Stimulated activated CD4-positive, alpha-beta T cell treated with anti-CD3 and anti-CD28 coated beads, Interleukin-2, amount 100 ng/mL, for 48 hours (primary cell): ENCODE results near the gene LMOD1.
"Not testable (repeated sequence)": the region's sequence is repeated elsewhere in the genome, so short reads cannot be mapped to it uniquely, and the experiment has no call there.

Source experiments
- DNase-seq, 2 donors: peaks; one replicate each; pipeline ENCODE4 v3.0.0-alpha.2; 2020

The LMOD1 gene

DNA sequence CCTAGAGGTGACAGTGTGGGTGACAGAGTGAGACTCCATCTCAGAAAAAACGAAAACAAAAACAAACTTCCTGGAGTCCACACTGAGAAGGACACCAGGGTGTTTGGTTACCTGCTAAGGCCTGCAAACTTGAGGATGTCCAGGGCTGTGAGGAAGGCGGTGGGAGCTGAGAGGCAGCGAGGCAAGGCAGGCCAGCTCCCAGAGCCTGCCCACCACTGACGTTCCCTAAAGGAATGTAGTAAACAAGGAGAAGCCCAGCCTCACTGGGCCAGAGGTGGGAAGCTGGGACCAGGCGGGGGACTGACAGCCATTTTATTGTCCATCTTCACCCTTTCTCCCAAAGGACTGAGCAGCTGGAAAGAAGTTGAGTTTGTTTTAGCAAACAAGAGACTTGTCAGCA is 33.5 kb downstream of the LMOD1 start:
- DNase-seq: no peak

DNA sequence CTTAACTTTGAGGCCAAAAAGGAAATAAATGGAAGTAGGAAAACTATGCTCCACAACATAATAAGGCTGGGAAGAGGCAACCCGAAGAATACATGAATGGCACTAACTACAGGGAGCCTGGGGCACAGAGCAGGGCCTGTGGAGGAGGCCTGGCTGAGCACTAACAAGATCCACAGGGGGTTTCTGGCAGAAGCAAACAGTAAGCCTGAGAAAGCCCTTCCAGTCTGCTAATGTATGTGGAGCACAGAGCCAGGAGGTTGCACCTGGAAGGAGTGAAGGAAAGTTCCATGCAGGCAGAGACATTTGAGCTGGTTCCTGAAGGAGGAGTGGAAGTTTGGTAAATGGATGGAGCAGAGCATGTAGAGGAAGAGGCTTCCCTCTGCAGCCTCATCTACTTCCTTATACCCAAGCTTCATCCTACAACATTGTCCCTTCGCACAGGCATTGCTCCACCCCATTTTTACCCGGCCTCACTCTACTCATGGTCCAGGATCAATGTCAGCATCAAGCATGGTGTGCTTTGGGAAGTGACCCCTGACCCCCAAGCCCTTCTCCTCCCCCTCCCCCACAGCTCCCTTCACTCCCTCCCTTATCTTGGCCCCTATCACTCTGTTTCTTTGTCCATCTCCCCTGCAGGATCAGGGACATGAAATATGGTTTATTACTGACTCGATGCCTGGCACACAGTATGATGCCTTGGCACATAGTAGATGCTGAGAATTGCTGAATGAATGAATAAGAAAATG is 34.3 kb downstream of the LMOD1 start:
- DNase-seq: no peak

DNA sequence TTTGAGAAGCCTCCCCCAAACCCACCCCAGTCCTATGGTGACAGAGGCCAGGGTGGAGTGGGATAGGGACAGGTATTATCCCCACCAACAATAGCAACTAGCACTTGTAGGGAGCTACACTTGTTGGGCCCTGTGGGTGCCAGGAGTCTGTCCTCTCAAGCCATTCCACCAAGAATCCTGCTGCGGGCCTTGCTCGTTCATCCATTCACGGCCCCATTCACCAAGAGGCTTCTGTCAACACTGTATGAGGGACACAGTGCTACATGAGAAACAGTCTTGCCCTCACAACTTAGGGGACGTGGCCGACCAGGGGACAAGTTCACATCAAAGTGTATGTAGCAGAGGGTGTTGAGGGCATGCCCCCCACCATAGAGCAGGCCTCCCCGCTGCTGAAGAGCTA is 38.7 kb downstream of the LMOD1 start:
- no peak for DNase-seq

DNA sequence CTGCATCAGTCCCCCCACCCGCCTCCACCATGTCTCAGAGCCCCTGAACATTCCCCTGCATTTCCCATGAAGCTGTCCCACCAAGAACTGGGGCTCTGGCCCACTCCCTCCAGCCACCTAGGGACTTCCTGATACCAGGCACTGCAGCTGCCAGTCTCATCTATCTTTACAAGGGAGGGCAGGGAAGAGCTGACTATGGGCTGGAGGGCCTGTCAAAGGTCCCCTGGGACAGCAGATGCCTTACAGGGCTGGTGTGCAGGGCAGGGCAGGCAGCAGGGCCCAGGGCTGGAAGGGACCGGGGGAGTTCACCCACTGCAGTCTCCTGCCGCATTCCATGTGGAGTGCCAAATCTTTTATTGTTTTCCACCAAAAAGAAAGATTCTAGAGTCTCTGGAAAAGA is 40.0 kb downstream of the LMOD1 start:
- no peak for DNase-seq

DNA sequence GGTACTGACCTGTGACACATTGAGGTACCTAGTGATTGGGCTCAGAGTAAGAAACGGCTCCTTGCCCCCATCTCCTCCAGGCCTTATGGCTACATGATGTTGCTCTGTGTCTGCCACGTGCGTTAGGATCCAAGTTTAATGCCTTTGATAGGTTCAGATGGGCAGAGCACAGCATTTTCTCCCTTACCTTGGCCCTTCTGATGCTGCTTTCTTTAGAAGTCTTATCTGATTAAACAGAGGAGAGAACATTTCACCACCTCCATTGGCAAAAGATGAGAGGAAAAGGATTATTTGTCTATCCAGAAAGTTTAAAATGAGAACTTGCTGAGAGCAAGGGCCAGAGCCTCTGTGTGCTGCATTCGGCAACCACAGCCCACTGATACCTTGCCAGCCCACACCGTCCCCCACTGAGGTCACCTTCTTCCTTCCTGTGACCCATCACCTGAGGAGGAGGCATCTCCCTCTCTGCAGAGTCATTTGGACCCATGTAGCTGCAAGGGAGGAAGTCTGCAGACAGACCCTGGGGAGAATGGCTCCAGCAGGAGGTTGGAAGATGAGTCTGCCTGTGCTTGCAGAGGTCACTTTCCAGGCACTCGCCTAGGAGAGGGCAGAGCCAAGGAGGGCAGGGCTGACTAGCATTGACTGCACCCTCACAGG is 41.0 kb downstream of the LMOD1 start:
- no peak for DNase-seq

DNA sequence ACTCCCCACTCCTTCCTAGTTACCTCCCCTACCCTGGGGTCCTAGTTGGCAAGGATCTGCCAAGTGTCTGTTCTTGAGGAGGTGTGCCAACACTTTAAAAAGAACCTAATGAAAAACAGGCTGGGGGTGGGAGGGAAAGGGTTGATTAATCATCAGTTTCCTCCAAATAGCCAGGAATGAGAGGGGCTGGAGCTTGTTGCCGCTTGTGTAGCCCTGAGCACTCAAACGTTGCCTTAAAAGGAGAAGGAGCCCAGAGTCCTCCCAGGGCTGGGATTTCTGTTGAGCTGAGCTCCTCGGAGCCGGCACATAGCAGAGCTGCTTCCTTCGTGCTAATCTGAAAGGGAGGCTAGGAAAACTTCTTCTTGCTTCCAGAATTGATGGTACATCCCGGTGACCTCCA is 41.8 kb downstream of the LMOD1 start:
- no peak for DNase-seq

DNA sequence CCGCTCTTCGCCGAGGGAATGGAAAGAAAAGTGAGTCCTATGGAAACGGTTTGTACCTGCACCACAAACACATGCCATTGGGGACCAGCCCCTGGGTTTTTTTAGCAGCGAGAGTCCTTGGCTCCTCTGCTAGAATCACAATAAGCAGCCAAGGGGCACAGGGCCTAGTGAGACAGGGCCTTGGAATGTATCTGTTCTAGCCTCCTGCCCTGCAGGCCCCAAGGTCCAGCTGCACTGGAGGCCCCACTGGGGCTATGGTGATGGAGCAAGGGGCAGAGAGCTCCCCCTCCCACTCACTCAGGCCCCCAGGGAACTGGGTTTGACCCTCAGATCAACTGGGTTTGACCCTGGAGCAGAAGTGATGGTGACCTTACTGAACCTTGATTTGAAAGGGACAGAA is 43.2 kb downstream of the LMOD1 start:
- DNase-seq: no peak

DNA sequence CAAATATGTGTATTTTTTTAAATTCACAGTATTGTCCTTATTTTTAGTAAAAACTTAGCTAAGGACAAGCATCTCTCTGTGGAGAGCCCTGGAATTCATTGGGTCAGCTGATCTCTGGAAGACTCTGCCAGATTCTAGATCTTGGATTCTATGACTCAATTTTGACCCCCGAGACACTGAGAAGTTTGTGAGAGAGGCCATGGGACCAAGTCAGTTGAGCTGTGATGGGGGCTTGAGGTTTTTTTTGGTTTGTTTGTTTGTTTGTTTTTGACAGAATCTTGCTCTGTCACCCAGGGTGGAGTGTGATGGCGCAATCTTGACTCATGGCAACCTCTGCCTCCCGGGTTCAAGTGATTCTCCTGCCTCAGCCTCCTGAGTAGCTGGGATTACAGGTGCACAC is 44.1 kb downstream of the LMOD1 start:
- no peak for DNase-seq

DNA sequence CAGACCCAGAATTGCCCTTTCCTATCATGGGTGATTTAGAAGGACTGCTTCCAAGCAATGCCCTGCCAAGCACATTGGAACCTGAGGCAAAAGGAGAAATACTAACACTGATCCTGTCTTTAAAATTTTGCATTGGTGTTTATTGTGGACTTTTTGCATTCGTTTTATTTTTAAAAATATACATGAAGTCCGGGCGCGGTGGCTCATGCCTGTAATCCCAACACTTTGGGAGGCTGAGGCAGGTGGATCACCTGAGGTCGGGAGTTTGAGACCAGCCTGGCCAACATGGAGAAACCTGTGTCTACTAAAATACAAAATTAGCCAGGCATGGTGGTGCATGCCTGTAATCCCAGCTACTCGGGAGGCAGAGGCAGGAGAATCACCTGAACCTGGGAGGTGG is 45.3 kb downstream of the LMOD1 start:
- not testable (repeated sequence) for DNase-seq

DNA sequence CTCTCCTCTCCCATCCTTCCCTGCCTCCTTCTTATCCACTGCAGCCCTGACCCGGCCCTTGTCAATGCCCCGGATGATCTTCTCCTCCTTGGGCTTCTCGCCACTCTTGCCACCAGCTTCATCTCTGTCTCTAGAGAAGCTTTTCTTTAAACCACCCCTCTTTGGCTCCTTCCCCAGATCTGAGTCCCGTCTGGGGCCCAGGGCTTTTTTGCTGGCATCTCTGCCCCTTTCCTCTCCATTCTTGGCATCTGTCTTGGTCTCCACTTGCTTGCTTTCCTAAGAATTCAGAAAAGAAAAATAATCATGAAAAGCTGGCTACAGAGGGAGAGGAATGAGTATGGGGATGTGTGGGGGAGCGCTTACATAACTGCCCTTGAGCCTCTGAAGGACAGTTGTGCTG is 45.9 kb downstream of the LMOD1 start:
- DNase-seq: no peak

DNA sequence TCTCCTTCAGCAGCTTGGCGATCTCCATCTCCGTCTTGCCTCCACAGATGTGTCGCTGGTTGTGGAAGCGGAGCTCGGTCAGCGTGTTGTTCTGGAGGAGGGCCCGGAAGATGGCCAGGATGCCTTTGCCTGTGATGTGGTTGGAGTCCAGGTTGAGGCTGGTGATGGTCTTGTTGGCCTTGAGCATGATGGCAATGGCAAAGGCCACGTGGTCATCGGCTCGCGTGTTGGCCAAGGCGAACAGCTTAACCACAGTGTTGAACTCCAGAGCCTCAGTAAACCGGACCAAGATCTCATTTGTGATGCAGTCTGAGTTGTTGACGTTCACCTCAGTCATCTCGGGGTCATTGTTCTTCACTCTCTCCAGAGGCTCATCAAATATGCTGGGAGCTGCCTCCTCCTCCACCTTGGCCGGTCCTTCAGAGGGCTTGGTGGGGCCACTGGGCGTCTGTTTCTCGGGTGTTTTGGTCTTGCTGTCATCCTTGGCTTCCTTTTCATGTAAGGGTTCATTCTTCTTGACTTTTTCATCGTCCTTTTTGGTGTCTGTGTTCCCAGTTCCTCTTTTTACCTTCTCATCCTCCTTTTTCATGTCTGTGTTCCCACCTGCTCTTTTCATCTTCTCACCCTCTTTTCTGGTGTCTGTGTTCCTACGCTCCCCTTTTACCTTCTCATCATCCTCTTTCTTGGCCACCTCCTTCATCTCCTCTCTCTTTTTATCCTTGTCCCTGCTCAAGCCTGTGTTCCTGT is 46.5 kb downstream of the LMOD1 start:
- DNase-seq: no peak

DNA sequence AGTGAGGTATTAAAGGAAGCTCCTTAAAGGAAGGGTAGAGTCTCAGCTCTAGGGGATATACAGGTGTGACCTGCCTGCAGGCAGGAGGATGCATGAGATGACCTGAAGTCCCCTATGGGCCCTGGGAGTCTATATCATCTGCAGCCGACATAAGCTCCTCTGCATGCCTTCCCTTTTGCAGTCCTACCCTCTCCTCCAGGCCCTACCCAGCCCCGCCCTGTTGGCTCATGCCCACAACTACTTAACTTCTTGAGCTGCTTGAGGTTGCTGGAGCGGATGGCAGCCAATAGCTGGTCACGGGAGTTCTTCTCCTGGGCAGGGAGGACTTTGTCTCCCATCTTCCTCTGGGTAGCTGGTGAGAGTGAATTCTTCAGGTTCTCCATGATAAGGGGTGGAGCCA is 47.4 kb downstream of the LMOD1 start:
- DNase-seq: no peak

DNA sequence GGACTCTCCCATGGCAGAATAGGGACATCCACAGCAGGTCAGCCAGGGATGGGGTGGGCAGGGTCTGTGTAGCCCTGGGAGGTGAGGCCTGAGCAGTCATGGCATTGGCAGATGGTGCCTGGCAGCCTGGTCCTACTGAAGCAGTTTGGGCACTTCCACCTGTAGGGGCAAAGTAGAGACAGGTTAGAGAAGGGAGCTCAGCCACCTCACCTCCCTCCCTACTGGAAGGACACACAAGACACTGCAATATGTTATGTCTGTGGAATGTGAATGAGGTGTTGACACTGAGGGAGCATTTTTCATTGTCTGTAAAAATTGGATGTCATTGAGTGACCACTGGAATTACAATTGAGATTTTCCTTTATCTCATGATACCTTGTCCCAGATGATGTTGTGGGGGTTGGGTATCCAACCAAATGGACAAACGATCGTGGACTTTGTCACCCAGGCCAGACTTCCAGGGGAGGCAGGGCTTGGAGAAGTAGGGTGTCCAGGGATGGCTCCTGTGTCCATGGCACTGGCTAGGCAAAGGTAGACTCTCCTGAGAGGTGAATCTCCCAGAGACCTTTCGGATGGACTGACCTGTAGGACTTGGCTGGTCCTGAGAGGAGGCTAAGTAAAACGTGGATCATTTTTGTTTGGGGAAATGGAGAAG is 48.0 kb downstream of the LMOD1 start:
- no peak for DNase-seq

DNA sequence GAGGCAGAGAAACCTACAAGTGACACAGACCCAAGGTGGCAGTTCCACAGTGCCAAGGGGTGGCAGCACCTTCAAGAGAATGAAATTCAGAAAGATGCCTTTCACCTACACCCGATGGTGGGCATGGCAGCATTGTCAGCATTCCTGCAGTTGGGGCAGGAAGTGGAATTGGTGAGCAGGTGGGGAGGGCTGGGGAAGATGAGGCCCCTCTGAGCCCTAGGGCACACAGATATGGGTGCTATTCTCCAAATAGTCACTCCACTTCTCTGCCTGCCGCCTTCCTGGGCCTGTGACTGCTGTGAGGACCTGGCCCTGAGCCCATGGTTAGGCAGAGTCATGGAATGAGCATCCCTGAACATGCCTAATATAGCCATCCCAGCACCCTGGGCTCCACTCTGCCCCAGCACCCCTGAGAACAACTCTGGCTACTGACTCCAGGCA is 49.4 kb downstream of the LMOD1 start:
- no peak for DNase-seq

DNA sequence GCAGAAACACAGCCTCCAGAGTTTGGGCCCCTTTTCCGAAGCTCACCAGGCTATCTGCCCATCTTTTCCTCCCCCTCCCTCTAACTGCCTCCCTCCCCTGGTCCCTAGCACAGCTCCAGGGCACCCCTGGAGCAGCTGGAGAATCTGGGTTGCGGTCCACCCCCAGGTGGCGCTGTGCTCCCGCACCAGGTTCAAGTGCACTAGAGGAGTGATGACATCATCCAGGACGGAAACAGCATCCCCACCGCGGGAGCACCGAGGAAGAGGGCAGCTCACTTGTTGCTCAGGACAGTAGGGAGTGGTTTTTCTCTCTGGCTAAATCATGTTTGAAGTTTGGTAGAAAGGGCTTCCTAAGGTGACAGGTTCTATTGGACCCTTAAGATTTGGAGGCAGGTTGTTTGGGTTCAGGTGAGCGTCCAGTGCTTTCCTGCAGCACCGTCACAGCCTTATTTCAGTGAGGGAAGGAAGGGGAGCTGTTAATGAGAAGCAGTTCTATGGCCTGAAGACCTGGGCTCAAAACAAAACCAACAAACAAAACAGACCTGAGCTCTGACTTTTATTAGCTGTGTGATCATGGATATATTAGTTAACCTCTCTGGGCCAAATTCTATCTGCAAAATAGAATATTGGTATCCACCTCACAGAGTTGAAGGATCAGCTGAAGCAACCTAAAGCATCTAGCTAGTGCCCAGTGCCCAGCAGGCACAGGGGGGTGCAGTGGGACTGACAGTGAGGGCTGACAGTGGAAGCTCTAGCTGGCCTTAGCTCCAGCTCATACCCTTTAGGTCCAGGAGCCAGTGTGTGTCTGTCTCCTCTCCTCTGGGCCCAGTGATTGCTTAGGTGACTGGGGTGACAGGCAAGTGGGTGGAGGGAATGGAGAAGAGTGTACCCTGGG is 50.2 kb downstream of the LMOD1 start:
- DNase-seq: peak; percentile 85 to 89

DNA sequence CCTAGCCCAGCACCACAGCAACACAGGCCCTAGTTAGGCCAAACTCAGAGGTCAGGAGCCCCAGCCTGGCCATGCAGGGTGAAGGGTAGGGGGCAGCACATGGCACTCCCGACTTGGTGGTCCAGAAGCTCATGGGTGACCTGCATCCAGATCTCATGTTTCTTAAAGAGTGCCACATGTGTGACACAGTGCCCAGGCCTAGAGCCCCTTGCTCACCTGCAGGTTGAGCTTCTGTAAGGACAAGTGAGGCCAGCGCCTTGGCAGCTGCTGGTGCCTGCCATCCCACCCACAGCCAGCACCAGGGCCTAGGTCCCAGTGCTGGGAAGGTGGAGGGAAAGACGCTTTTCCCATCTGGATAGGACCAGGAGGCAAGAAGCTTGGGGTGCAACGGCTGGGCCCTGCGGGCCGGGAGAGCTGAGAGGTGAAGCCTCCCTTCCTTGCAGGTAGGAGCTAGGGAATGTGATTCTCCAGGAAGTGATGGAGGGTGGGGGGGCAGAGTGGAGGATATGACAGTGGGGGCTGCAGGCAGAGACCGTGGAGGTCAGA is 51.2 kb downstream of the LMOD1 start:
- no peak for DNase-seq

DNA sequence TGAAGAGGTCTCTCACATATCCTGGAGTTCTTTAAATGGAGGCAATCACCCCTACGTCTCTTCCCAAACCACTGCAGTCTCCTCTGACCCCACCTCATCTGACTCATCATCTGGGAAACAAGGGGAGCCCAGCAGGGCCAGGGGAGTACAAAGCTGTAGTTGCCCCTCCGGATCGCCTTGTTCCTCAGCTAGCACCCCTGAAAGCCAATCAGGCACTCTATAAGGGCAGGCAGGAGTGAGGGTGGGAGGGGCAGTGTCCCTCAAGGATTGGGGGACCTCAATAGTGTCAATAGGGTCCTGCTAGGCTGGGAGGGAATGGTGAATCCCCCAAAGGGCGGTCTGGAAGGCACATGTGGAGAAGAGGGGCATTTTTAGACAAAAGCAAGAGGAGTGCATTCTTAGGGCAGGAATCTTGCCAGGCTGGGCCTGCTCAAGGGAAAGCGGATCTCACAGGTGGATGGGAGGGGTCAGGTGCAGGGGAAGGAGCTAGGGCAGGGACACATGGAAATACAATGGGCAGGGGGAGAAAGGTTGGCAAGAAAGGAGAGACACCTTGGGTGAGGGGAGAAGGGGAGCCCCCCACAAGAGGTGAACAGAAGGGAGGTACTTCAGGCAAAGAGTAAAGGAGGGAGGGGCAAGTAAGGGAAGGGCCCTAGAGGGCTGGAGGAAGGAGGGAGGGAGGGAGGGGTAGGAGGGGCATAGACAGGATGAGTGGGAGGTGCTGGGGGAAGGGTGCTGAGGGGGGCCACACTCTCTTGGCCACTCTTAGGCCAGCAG is 51.8 kb downstream of the LMOD1 start:
- no peak for DNase-seq

DNA sequence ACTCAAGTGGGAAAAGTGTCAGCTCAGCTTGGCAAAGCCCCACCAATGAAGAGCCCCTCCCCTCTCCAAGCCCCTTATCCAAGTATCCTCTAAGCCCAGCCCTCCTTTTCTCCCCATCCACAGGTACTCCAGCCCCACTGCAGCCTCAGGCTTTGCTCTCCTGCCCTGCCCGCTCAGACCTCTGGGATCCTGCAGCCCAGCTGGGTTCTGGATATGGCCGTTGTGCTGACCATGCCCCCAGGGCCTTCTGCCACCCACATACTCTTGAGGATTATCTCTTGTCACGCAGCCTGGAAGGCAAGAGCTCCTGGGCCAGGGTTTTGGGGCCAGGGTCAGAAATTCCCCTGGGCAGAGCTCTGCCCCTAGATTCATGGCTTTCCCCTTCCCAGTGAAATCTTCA is 52.9 kb downstream of the LMOD1 start:
- no peak for DNase-seq

DNA sequence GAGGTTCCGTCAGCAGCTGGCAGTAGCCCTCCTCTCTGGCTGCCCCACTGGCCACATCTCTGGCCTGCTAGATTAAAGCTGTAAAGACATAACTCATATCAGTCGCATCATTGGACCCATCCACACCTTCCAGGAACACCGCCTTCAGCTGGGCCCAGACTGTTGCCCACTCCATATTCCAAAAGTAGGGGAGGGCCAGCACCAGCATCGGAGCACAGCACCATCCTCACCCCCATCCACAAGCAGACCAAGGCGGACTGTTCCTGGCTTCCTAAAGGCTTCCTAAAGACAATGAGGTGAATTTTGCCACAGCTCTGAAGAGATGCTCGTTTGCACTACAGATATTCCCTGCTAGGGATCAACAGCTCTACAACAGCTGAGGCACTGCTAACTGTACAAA is 54.1 kb downstream of the LMOD1 start:
- DNase-seq: no peak

DNA sequence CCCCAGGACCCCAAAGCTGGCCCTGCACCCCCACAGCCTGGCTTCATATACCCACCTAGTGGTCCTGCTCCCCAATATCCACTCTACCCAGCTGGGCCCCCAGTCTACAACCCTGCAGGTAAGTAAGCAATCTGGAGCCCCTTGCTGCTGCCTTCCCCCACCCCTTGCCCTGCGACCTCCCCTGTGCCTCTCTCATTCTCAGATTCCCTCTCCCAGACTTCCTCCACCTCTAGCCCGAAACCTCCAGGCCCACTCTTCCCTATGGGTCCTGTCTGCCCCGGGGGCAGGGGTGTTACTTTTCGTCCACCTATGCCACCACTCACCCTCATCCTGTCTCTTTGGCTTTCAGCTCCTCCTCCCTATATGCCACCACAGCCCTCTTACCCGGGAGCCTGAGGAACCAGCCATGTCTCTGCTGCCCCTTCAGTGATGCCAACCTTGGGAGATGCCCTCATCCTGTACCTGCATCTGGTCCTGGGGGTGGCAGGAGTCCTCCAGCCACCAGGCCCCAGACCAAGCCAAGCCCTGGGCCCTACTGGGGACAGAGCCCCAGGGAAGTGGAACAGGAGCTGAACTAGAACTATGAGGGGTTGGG is 54.8 kb downstream of the LMOD1 start:
- DNase-seq: no peak
